ENCODE data around the gene DEXI.
"Not testable (repeated sequence)": the region's sequence is repeated elsewhere in the genome, so short reads cannot be mapped to it uniquely, and the experiment has no call there.

- not testable (repeated sequence) for TF ChIP-seq CTCF (conservative IDR thresholded peaks at IDR 0.05; ENCODE audit: low read depth, low read length); RCOR1 (IDR thresholded peaks at IDR 0.05; ENCODE audit: insufficient replicate concordance, low read length); POLR2A (IDR thresholded peaks at IDR 0.05; ENCODE audit: low read depth, low read length)
These were observed 13.2 kb downstream of the DEXI start for GRCh38 chr16:10929097-10929496.
